K562 (cell line): ENCODE data around the gene GARRE1.
"Not testable (repeated sequence)": the region's sequence is repeated elsewhere in the genome, so short reads cannot be mapped to it uniquely, and the experiment has no call there.

Experiments
- FOXA1 ChIP-seq: fragments of 450-650 bp; IDR thresholded peaks from 2 replicates; pipeline ENCODE4 v1.6.1; 2016; ENCODE audit warnings: mild to moderate bottlenecking, borderline replicate concordance
- HMG20B ChIP-seq: fragments of 250-450 bp; sonication (Bioruptor Pico); IDR thresholded peaks from 2 replicates; pipeline ENCODE4 v1.5.0; 2021; ENCODE audit warnings: mild to moderate bottlenecking
- JUND ChIP-seq, 2 experiments: IDR thresholded peaks; 2 replicates in 1 of 2; 3 replicates in 1 of 2; pipeline ENCODE4 v1.6.1; 2011; ENCODE audit warnings: borderline replicate concordance in 2 of 2, low read depth in 2 of 2, low read length in 2 of 2, improper control_type of control experiment in 1 of 2, missing biosample characterization in 1 of 2, missing genetic modification characterization in 1 of 2, missing genetic modification reagents in 1 of 2
- KDM1A ChIP-seq, 2 experiments: fragments of 450-650 bp; IDR thresholded peaks; 2 replicates each; pipeline ENCODE4 v1.6.1; 2016; ENCODE audit warnings: mild to moderate bottlenecking in 2 of 2
- MAZ ChIP-seq, 2 experiments: fragments of 450-650 bp in 1 of 2; sonication (generic) in 1 of 2; formaldehyde crosslinking; IDR thresholded peaks in 1 of 2; conservative IDR thresholded peaks in 1 of 2; 2 replicates each; pipeline versions ENCODE4 v1.4.0 to v1.5.0; 2020; ENCODE audit warnings: mild to moderate bottlenecking in 1 of 2, missing genetic modification reagents in 1 of 2
- NR3C1 ChIP-seq: sonication (generic); formaldehyde crosslinking; IDR thresholded peaks from 2 replicates; pipeline ENCODE4 v1.8.1; 2022; ENCODE audit warnings: missing genetic modification reagents
- PRMT5 ChIP-seq: sonication (generic); formaldehyde crosslinking; IDR thresholded peaks from 2 replicates; pipeline ENCODE4 v1.5.0; 2020; ENCODE audit warnings: missing genetic modification reagents
- PURB ChIP-seq: sonication (generic); formaldehyde crosslinking; IDR thresholded peaks from 2 replicates; pipeline ENCODE4 v1.9.0; 2021; ENCODE audit warnings: low read depth, mild to moderate bottlenecking, missing genetic modification reagents
- SMARCB1 ChIP-seq: IDR thresholded peaks from 2 replicates; pipeline ENCODE4 v1.6.1; 2011; ENCODE audit warnings: improper control_type of control experiment, low read depth; ENCODE audit not compliant: insufficient read length
- SP1 ChIP-seq: sonication (generic); formaldehyde crosslinking; IDR thresholded peaks from 2 replicates; pipeline ENCODE4 v1.8.1; 2022; ENCODE audit warnings: mild to moderate bottlenecking, missing genetic modification reagents
- TAF1 ChIP-seq: IDR thresholded peaks from 2 replicates; pipeline ENCODE4 v1.6.1; 2011; ENCODE audit warnings: mild to moderate bottlenecking, low read length, moderate library complexity; ENCODE audit not compliant: insufficient read depth, control insufficient read depth, severe bottlenecking; ENCODE audit errors: extremely low read depth
- TEAD4 ChIP-seq, 2 experiments: sonication (generic) in 1 of 2; formaldehyde crosslinking in 1 of 2; IDR thresholded peaks; 2 replicates each; pipeline versions ENCODE4 v1.6.1 to v1.8.0; 2012 to 2022; ENCODE audit warnings: borderline replicate concordance in 1 of 2, inconsistent platforms in 1 of 2, low read length in 1 of 2, mild to moderate bottlenecking in 1 of 2, missing genetic modification reagents in 1 of 2
- TF ChIP-seq, protein P1 (sequence below): fragments of 250-450 bp; sonication (Bioruptor Pico); IDR thresholded peaks from 2 replicates; pipeline ENCODE4 v1.8.0; 2022; ENCODE audit warnings: moderate library complexity, mild to moderate bottlenecking, inconsistent platforms
- TF ChIP-seq, protein P2 (sequence below): sonication (generic); formaldehyde crosslinking; IDR thresholded peaks from 2 replicates; pipeline ENCODE4 v1.8.0; 2022; ENCODE audit warnings: missing genetic modification reagents, mild to moderate bottlenecking, borderline replicate concordance

DNA sequence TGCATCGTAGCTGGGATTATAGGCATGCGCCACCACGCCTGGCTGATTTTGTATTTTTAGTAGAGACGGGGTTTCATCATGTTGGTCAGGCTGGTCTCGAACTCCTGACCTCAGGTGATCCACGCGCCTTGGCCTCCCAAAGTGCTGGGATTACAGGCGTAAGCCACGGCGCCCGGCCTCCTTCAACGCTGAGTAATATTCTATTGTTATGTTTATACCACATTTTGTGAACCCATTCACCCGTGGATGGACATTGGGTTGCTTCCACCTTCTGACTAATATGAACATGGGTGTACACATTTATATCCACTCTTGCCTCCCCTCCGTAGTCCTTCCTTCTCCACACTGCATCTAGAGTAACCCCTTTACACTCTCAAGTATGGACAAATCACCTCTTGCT is 1.2 kb upstream of the GARRE1 start:
- not testable (repeated sequence) for TF ChIP-seq FOXA1; PURB (CRISPR knock-in tag); JUND (IDR thresholded peaks at IDR 0.05; ENCODE audit: borderline replicate concordance, low read depth, low read length); JUND (tag; IDR thresholded peaks at IDR 0.05; ENCODE audit: borderline replicate concordance, low read depth, low read length); TEAD4 (IDR thresholded peaks at IDR 0.05; ENCODE audit: low read length); TEAD4 (CRISPR knock-in tag; IDR thresholded peaks at IDR 0.05; ENCODE audit: borderline replicate concordance); PRMT5 (CRISPR knock-in tag); SMARCB1; TAF1; MAZ (CRISPR knock-in tag; conservative IDR thresholded peaks at IDR 0.05 in 1 of 2, IDR thresholded peaks at IDR 0.05 in 1 of 2); KDM1A (IDR thresholded peaks at IDR 0.05); HMG20B; SP1 (CRISPR knock-in tag); NR3C1 (CRISPR knock-in tag)
- TF ChIP-seq, protein P1, sequence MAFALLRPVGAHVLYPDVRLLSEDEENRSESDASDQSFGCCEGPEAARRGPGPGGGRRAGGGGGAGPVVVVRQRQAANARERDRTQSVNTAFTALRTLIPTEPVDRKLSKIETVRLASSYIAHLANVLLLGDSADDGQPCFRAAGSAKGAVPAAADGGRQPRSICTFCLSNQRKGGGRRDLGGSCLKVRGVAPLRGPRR (CRISPR knock-in tag): not testable (repeated sequence)
- TF ChIP-seq, protein P2, sequence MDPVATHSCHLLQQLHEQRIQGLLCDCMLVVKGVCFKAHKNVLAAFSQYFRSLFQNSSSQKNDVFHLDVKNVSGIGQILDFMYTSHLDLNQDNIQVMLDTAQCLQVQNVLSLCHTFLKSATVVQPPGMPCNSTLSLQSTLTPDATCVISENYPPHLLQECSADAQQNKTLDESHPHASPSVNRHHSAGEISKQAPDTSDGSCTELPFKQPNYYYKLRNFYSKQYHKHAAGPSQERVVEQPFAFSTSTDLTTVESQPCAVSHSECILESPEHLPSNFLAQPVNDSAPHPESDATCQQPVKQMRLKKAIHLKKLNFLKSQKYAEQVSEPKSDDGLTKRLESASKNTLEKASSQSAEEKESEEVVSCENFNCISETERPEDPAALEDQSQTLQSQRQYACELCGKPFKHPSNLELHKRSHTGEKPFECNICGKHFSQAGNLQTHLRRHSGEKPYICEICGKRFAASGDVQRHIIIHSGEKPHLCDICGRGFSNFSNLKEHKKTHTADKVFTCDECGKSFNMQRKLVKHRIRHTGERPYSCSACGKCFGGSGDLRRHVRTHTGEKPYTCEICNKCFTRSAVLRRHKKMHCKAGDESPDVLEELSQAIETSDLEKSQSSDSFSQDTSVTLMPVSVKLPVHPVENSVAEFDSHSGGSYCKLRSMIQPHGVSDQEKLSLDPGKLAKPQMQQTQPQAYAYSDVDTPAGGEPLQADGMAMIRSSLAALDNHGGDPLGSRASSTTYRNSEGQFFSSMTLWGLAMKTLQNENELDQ (CRISPR knock-in tag): not testable (repeated sequence)
